ENCODE data around the gene SRP19.
"Not testable (repeated sequence)": the region's sequence is repeated elsewhere in the genome, so short reads cannot be mapped to it uniquely, and the experiment has no call there.

SRP19 gene

GRCh38 chr5:112860929-112861637 lies at the start of gene SRP19:
Gene SRP19 (plus strand): TSS chr5:112861287. CDS start chr5:112861377, 90 bp downstream.
- DNase-seq, result peak; percentile 97 to 99

GRCh38 chr5:112812549-112812948 lies 48.5 kb upstream of the SRP19 start:
- DNase-seq, result no peak

DNA sequence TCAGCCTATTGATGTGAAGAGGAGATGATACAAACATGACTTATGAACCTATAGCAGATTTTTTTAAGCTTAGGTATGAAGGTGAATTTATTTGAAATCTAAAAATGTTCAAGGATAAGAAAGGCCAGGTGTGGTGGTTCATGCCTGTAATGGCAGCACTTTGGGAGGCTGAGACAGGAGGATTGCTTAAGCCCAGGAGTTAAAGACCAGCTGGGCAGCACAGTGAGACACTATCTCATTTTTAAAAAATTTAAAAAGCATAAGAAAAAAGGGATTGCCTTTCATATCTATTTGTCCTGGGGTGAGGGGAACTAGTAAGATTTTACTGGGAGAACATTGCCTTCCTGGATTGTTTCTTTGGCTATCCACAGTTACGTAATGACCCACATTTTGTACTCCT lies 40.8 kb upstream of the SRP19 start:
- no peak for DNase-seq

GRCh38 chr5:112822456-112822855 lies 38.6 kb upstream of the SRP19 start:
- no peak for DNase-seq

DNA sequence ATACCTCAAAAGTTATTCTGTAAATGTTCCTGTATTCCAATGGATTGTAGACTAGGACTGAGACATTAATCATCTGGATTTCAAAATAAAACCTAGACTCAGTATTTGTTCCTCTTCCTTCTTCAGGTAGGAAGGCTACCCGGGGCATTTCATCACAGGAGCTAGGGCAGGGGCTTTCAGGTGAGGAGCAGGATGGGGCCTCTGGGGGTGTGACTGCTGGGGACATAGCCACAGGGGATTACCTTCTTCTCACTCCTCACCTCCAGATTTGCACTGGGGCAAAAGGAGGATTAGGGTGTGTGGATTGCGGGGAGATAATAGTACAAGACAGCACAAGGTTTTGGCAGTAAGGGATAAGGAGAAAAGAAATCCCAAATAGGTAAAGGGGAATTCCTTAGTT lies 37.9 kb upstream of the SRP19 start:
- DNase-seq, result no peak

- no peak for DNase-seq
Observed at GRCh38 chr5:112823656-112824055, 37.4 kb upstream of the SRP19 start.

DNA sequence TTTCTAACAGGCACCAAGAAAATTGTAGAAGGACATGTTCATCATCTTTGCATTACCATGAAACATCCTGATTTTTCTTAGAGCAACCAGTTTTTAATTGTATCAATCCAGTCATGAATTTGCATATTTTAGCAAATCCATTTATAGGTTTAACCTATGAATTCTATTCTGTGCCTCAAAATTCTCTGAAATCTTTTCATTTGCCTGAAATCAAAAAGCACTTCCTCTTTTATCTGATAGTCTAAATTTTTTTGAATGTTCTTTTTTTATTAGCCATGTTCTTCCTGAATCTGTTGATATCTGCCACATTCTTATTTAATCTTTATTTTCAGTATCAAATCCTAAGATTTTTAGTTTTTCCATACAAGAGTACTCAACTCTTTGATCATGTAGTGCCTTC lies 36.9 kb upstream of the SRP19 start:
- DNase-seq, result peak in 1 of 2 experiments; percentile 6

DNA sequence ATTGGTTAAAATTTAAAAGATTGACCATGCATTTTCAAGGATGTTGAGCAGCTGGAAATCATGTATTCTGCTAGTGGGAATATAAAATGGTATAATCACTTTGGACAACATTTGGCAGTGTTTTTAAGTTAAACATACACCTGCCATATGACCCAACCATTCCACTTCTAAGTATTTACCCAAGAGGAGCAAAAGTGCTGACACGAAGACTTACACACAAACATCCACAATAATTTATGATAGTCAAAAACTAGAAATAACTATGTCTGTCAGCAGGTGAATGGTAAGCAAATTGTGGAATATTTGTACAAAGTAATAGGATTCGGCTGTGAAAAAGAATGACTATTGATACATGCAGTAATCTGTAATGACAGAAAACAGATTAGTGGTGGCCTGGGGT lies 30.7 kb upstream of the SRP19 start:
- DNase-seq, result no peak

DNA sequence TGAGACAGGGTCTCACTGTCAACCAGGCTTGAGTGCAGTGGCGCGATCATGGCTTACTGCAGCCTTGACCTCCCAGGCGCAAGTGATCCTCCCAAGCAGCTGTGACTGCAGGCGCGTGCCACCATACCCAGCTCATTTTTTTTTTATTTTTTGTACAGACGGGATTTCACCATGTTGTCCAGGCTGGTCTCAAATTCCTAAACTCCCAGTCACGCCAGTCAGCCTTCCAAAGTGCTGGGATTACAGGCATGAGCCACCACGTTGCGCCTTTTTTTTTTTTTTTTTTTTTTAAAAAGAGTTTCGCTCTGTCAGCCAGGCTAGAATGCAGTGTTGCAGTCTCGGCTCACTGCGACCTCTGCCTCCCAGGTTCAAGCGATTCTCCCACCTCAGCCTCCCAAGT lies 27.1 kb upstream of the SRP19 start:
- no peak for DNase-seq

GRCh38 chr5:112844489-112844888 lies 16.6 kb upstream of the SRP19 start:
- DNase-seq, result no peak

DNA sequence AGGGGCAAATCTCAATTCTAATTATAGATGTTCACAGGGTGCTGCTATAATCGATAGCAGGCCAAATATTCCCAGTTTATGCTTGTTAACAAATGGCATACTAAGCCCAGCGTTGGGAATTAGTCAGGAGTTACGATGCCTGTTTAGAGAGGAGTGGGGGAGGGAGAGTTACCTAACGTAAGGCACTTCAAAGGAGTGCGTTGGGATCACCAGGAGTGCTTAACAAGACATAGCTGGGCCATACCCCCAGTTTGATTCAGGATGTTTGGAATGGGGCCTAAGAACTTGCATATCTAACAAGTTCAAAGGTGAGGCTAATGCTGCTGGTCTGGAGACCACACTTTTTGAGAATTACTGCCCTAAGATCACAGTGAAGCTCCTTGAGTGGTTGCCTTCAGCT lies 14.5 kb upstream of the SRP19 start:
- no peak for DNase-seq

DNA sequence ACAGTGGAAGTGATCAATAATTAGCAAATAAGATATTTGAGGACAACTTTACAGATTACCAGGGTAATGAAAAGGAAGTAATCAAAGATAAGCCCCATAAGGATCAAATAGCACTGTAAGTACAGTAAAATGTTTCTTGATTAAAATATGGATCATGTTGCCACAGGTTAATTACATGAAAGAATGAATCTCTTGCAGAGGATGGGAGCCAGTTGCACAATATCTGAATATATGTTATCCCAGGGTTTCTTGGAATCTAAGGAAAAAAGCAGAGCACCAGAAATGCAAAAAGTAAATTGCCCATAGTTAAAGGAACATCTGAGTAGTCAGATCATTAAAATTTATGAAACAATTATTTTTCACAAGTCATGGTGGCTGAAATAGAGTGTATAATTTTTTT lies 13.8 kb upstream of the SRP19 start:
- no peak for DNase-seq

DNA sequence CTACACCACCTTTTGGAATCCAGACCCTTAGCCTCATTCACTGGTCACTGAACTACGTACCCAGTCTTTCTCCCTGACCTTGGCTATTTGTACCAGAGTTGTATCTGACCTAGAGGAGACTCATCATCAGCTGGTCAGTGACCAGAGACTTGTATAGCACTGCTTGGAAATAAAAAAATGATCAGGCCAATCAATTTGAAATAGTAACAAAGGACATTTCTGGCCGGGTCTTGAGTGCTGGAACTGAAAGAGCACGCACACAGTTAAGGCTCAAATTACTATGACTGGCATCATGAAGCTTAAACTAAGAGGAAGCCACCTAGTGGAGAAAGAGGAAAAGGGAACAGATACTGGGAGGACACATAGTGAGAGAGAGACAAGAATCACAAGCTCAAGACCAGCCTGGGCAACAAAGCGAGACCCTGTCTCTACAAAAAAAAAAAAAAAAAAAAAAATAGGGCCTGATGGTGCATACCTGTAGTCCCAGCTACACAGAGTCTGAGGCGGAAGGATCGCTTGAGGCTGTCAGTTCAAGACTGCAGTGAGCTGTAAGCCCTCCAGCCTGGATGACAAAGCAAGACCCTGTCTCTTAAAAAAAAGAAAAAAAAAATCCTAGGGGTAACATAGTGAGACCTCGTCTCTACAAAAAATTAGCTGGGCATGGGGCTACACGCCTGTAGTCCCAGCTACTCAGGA lies 12.8 kb upstream of the SRP19 start:
- peak; percentile 93 to 97 for DNase-seq

DNA sequence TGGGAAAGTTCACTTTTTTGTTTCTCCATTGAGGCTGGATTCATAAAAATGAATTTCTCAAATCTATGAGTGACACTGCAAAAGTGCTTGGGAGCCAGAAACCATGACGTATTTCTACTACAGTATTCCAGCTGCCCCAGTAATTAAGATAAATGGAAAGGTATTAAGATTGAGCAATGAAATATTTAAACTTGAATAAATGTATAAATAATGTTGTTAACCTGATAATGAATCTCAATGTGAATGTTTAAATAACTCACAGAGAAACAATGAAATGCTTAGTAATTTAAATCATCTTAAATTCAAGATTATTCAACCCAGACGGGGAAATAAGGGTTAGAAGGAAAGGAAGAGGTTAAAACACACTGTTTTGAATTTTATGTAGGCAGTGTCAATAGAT lies 11.2 kb upstream of the SRP19 start:
- no peak for DNase-seq

GRCh38 chr5:112854651-112855050 lies 6.4 kb upstream of the SRP19 start:
- no peak for DNase-seq

GRCh38 chr5:112857866-112858265 lies 3.2 kb upstream of the SRP19 start:
- no peak for DNase-seq

GRCh38 chr5:112860571-112860928 lies 537 bp upstream of the SRP19 start:
- not testable (repeated sequence) for DNase-seq

- no peak for DNase-seq
Observed at GRCh38 chr5:112861638-112861985, 525 bp downstream of the SRP19 start.

- no peak for DNase-seq
Observed at GRCh38 chr5:112862085-112862484, 998 bp downstream of the SRP19 start.

DNA sequence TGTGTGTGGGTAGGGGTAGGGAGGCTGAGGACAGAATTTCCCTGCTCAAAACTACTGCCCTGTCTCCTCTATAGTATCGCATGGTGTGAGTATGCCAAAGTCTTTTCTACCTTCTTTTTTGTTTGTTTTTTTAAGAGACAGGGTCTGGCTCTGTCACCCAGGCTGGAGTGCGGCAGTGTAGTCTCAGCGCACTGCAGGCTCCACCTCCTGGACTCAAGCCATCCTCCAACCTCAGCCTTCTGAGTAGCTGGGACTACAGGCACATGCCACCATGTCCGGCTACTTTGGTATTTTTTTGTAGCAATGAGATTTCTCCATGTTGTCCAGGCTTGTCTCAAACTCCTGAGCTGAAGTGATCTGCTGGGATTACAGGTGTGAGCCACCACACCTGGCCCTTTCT lies 2.5 kb downstream of the SRP19 start:
- no peak for DNase-seq

GRCh38 chr5:112865128-112865527 lies 4.0 kb downstream of the SRP19 start:
- no peak for DNase-seq

DNA sequence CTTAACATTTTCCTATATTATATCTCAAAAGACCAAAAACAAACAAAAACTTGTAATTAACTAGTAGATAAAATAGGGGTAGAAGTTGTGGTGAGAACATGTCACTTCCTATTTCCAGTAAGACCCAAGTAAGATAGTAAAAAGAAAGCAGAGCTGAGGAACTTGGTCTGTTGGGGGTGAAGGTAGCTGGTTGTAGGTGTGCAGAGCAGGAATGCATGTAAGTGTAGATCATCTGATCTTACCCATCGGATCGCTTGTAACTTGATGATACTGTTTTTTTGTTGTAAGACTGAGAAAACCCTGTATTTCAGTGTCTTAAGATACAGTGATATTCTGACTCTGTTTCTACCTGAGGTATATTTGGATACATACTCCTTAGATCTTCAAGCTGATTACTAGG lies 5.7 kb downstream of the SRP19 start:
- no peak for DNase-seq

DNA sequence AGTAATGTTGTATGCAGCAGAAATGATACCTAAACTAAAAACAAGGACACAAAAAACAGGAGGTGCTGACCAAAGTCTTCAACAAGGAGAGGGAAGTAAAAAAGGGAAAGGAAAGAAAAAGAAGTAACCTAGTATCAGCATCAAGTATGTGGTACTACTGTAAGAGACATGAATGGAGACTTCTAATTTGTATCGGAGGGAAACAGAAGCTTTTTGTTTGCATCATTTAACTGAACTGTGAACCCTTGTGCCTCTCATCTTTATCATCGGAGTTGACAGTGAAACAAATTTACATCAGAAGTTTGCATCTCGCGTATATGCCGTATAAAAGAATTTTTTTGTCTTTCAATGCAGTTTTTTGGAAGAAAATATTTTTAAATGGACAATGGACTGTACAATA lies 6.3 kb downstream of the SRP19 start:
- DNase-seq, result no peak

GRCh38 chr5:112869948-112870347 lies 8.9 kb downstream of the SRP19 start:
- no peak for DNase-seq

DNA sequence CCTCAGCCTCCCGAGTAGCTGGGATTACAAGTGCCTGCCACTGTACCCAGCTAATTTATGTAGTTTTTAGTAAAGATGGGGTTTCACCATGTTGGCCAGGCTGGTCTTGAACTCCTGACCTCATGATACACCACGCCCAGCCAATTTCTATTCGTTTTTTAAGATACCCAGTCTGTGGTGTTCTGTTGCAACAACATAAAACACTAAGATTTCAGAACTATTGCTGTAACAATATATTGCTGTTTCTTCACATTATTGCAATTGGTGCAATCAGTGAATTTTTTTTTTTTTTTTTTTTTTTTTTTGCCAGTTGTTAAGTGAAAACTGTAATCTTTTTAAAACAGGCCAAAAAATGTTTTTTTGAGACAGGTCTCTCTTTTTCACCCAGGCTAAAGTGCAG lies 9.9 kb downstream of the SRP19 start:
- no peak for DNase-seq
